T-helper 1 cell (primary cell): ENCODE data around the gene CSMD2.

Experiments
- DNase-seq, 5 donors: peaks; one replicate each; pipeline ENCODE4 v3.0.0-alpha.2; 2012 to 2020

CSMD2 gene

GRCh38 chr1:33469691-33470090 lies 695.3 kb downstream of the CSMD2 start:
- no peak for DNase-seq

DNA sequence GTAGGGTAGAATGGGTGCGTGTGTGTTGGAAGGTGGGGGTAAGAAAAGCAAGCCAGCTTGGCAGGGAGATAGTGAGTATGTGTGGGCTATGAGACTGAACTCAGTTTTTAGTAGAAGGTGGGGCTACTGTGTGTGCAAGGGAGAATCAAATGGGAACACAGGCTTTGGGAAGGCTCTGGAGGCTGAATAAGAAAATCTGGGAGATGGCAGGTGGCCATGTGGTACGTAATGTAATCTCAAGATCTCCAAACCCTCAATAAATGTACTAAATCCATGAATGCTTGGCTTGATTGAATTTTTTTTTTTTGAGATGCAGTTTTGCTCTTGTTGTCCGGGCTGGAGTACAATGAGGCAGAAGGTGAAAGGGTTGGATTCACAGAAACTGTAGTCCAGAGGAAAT lies 696.1 kb downstream of the CSMD2 start:
- no peak for DNase-seq

- no peak for DNase-seq
Measured at GRCh38 chr1:33468531-33468930, 696.5 kb downstream of the CSMD2 start.

DNA sequence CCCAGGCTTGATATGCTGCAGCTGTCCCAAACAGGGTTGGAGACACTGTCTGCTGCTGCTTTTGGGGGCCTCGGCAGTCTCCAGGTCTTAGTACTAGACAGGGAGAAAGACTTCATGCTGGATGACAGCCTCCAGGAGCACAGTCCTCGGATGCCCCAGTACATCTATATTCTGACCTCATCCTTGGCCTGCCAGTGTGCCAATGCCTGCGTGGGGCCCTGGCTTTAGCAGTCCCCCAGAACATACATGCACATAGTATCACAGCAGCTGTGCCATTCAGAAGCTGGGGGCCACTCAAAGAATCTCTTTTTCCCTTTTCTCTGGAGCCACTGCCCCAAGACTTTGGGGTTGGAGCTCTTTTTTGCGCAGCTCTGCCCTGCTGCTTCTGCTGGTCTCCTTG lies 697.0 kb downstream of the CSMD2 start:
- DNase-seq = no peak

- no peak for DNase-seq
Measured at GRCh38 chr1:33466159-33466558, 698.9 kb downstream of the CSMD2 start.

GRCh38 chr1:33465316-33465715 lies 699.7 kb downstream of the CSMD2 start:
- DNase-seq = no peak

DNA sequence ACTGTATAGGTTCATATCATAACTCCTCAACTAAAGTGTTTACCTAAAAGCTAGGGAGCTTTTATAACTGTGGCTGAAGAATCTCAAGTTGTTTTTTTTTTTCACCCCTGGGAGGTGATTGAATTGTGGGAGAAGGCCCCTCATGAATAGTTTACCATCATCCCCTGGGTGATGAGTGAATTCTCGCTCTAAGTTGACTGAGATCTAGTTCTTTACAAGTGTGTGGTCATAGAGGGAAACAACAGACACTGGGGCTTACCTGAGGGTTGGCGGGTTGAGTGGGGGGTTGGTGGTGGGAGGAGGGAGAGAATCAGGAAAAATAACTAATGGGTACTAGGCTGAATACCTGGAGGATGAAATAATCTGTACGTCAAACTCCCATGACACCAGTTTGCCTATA lies 700.5 kb downstream of the CSMD2 start:
- DNase-seq = no peak
